Breast epithelium (tissue), 4 donors: ENCODE results near the gene HEATR3. TPM values are rescaled to one million over a fixed set of nuclear protein-coding genes. Genes with fewer than 3 reads are reported as not detected.

ENCODE experiments used
- DNase-seq, 2 donors: peaks; one replicate each; pipeline ENCODE4 v3.0.0-alpha.2; 2019; ENCODE audit warnings: low spot score in 2 of 2
- H3K27ac ChIP-seq, 2 donors: fragments of 200-600 bp; sonication (generic) in 1 of 2; one replicate each; pipeline ENCODE4 v1.5.1; 2016 to 2019; ENCODE audit warnings: mild to moderate bottlenecking in 1 of 2
- H3K27me3 ChIP-seq, 2 donors: fragments of 200-600 bp; sonication (generic) in 1 of 2; one replicate each; pipeline versions ENCODE4 v1.5.1 to v1.6.0; 2017 to 2019; ENCODE audit warnings: control low read depth in 1 of 2, mild to moderate bottlenecking in 1 of 2
- H3K36me3 ChIP-seq: fragments of 200-600 bp; one replicate; pipeline ENCODE4 v1.5.1; 2019
- H3K4me1 ChIP-seq, 2 donors: fragments of 200-600 bp; sonication (generic); one replicate each; pipeline ENCODE4 v1.5.1; 2016 to 2019; ENCODE audit warnings: control low read depth in 1 of 2
- H3K4me3 ChIP-seq, 3 donors: fragments of 200-600 bp; sonication (generic); 1 replicate in 2 of 3; 2 replicates in 1 of 3; pipeline ENCODE4 v1.5.1; 2016 to 2019; ENCODE audit warnings: mild to moderate bottlenecking in 3 of 3, moderate library complexity in 2 of 3
- H3K9me3 ChIP-seq, 2 donors: fragments of 200-600 bp; sonication (generic) in 1 of 2; one replicate each; pipeline ENCODE4 v1.5.1; 2016 to 2019; ENCODE audit warnings: control low read depth in 1 of 2
- CTCF ChIP-seq, 3 donors: fragments of 450-650 bp; IDR thresholded peaks; one replicate each; pipeline ENCODE4 v1.5.1; 2016 to 2017; ENCODE audit warnings: antibody characterized with exemption in 3 of 3, mild to moderate bottlenecking in 3 of 3, moderate library complexity in 3 of 3
- POLR2A ChIP-seq: fragments of 450-650 bp; IDR thresholded peaks from one replicate; pipeline ENCODE4 v1.6.1; 2016; ENCODE audit warnings: antibody characterized with exemption, mild to moderate bottlenecking, moderate library complexity
- POLR2AphosphoS5 ChIP-seq, 3 donors: sonication (generic); formaldehyde crosslinking; IDR thresholded peaks; one replicate each; pipeline ENCODE4 v1.6.1; 2017; ENCODE audit warnings: antibody characterized with exemption in 3 of 3
- intact Hi-C: fragments of 100-400 bp; cut with DNase I; formaldehyde crosslinking; loops from one replicate; pipeline ENCODE4 v1.15.1; 2023; ENCODE audit warnings: low total_unique reads
- total RNA-seq, 3 donors: library from RNA; depleted of rRNA; stranded (reverse); fragments of >200 nt; gene quantifications; one replicate each; pipeline ENCODE4 v1.1.0, GENCODE V29; 2016

The HEATR3 gene
- total RNA-seq, 3 donors from 2014 or later, result 16.6 to 31.1 (median 18.4) TPM

GRCh38 chr16:50024207-50024606 is 41.6 kb upstream of the HEATR3 start:
- no peak for DNase-seq
- TF ChIP-seq POLR2A (no peak), CTCF (IDR thresholded peaks at IDR 0.05) (no peak), POLR2AphosphoS5 (IDR thresholded peaks at IDR 0.05) (no peak)
- no peak overlapping the region for H3K4me3 ChIP-seq

GRCh38 chr16:50024684-50025536 is 40.9 kb upstream of the HEATR3 start, which contains the start of gene CNEP1R1:
Gene CNEP1R1, plus strand, starts transcription at chr16:50025225. Its CDS starts 91 bp downstream, at chr16:50025316.
- peak within 1 kb of the TSS; percentile 75 to 81 for H3K27ac ChIP-seq
- TF ChIP-seq POLR2AphosphoS5 (IDR thresholded peaks at IDR 0.05), result peak; percentile 34 to 80 (median 48)
- TF ChIP-seq POLR2A, result no peak
- TF ChIP-seq CTCF (IDR thresholded peaks at IDR 0.05), result peak; percentile 99 to 100 (median 100)
- peak within 1 kb of the TSS; percentile 82 to 96 (median 91) for H3K4me3 ChIP-seq
- intact Hi-C loops, result no loop called here
- H3K27me3 ChIP-seq, result no peaks in the 10 kb centered on the region
- H3K4me1 ChIP-seq, result peaks cover 0 to 11% of the 10 kb centered on the region in 2 donors
- no peaks in the 10 kb centered on the region for H3K9me3 ChIP-seq
- DNase-seq, result peak; percentile 94 to 95
- H3K36me3 ChIP-seq, result no peaks in the 10 kb centered on the region

More at GRCh38 chr16:50024207-50024606, 41.6 kb upstream of the HEATR3 start:
- no peak overlapping the region for H3K27ac ChIP-seq
- no peaks in the 10 kb centered on the region for H3K9me3 ChIP-seq
- peaks cover 0 to 11% of the 10 kb centered on the region in 2 donors for H3K4me1 ChIP-seq
- intact Hi-C loops, result no loop called here
- H3K27me3 ChIP-seq, result no peaks in the 10 kb centered on the region
- H3K36me3 ChIP-seq, result no peaks in the 10 kb centered on the region

DNA sequence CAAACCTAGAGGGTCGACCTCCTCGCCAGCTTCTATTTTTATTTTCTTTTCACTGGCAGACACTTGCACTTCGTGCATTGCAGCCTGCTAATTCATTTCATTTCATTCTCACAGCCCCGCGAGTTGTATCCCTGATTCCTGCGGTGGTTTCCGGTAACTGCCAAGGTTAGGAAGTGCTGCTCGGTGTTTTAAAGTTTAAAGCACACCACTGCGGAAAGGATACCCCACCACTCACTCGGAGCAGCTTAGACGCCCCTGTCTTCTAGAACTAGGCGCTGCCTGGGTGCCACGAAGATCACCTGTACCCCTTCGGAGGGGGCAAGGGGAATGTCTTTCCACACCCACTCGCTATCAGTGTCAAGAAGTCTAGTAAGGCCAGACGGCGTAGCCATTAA is 40.2 kb upstream of the HEATR3 start:
- peaks cover 0 to 11% of the 10 kb centered on the region in 2 donors for H3K4me1 ChIP-seq
- no peak for DNase-seq

GRCh38 chr16:50027829-50028228 is 37.9 kb upstream of the HEATR3 start:
- Histone ChIP-seq H3K4me1 (peaks cover 0 to 11% of the 10 kb centered on the region in 2 donors), H3K27me3 (no peaks in the 10 kb centered on the region), H3K27ac (no peak overlapping the region), H3K4me3 (no peak overlapping the region), H3K36me3 (no peaks in the 10 kb centered on the region), H3K9me3 (no peaks in the 10 kb centered on the region)
- intact Hi-C loops, result no loop called here
- DNase-seq, result no peak
- no peak for TF ChIP-seq CTCF (IDR thresholded peaks at IDR 0.05)
- no peak for TF ChIP-seq POLR2A
- TF ChIP-seq POLR2AphosphoS5 (IDR thresholded peaks at IDR 0.05), result no peak

More for the DNA sequence above, 40.2 kb upstream of the HEATR3 start:
- intact Hi-C loops, result no loop called here
- Histone ChIP-seq H3K9me3 (no peaks in the 10 kb centered on the region), H3K27ac (peak overlapping the region; percentile 75 to 81), H3K36me3 (no peaks in the 10 kb centered on the region), H3K27me3 (no peaks in the 10 kb centered on the region), H3K4me3 (peak overlapping the region; percentile 82 to 96 (median 91))
- no peak for TF ChIP-seq POLR2AphosphoS5 (IDR thresholded peaks at IDR 0.05)
- no peak for TF ChIP-seq POLR2A
- TF ChIP-seq CTCF (IDR thresholded peaks at IDR 0.05), result no peak

GRCh38 chr16:50035468-50035992 is 30.2 kb upstream of the HEATR3 start:
- no peak for TF ChIP-seq POLR2A
- no peak for TF ChIP-seq POLR2AphosphoS5 (IDR thresholded peaks at IDR 0.05)
- TF ChIP-seq CTCF (IDR thresholded peaks at IDR 0.05), result no peak
- no peak overlapping the region for H3K27ac ChIP-seq
- H3K36me3 ChIP-seq, result no peaks in the 10 kb centered on the region
- intact Hi-C loops, result no loop called here
- H3K9me3 ChIP-seq, result no peaks in the 10 kb centered on the region
- no peak for DNase-seq
- H3K4me1 ChIP-seq, result no peaks in the 10 kb centered on the region
- H3K4me3 ChIP-seq, result no peak overlapping the region
- H3K27me3 ChIP-seq, result no peaks in the 10 kb centered on the region
